Neural progenitor cell (in vitro differentiated cells): ENCODE data around the gene ALDOA. TPM values are rescaled to one million over a fixed set of nuclear protein-coding genes. Genes with fewer than 3 reads are reported as not detected.

ENCODE experiments used
- DNase-seq: peaks from one replicate; pipeline ENCODE4 v3.0.0-alpha.2; 2016; ENCODE audit warnings: low spot score
- H2AFZ ChIP-seq: fragments of 200-600 bp; sonication (generic); replicated peaks from 2 replicates; pipeline ENCODE4 v1.6.1; 2016; ENCODE audit warnings: antibody characterized with exemption
- H3F3A ChIP-seq: fragments of 200-600 bp; sonication (generic); 2 replicates; pipeline ENCODE4 v1.6.1; 2016; ENCODE audit warnings: antibody characterized with exemption, low read depth
- H3K27ac ChIP-seq: fragments of 200-600 bp; sonication (generic); 2 replicates; pipeline ENCODE4 v1.5.1; 2016; ENCODE audit warnings: mild to moderate bottlenecking
- H3K27me3 ChIP-seq: fragments of 200-600 bp; sonication (generic); 2 replicates; pipeline ENCODE4 v1.6.1; 2016; ENCODE audit warnings: mild to moderate bottlenecking, moderate library complexity
- H3K36me3 ChIP-seq: fragments of 200-600 bp; sonication (generic); 2 replicates; pipeline ENCODE4 v1.5.1; 2016
- H3K4me1 ChIP-seq: fragments of 200-600 bp; sonication (generic); 2 replicates; pipeline ENCODE4 v1.6.1; 2016; ENCODE audit warnings: mixed run types
- H3K4me2 ChIP-seq: fragments of 200-600 bp; sonication (generic); 2 replicates; pipeline ENCODE4 v1.6.1; 2016
- H3K4me3 ChIP-seq: fragments of 200-600 bp; sonication (generic); 2 replicates; pipeline ENCODE4 v1.5.1; 2016
- H3K79me2 ChIP-seq: fragments of 200-600 bp; sonication (generic); 2 replicates; pipeline ENCODE4 v1.6.1; 2016; ENCODE audit warnings: low read depth
- H3K9ac ChIP-seq: fragments of 200-600 bp; sonication (generic); 2 replicates; pipeline ENCODE4 v1.6.1; 2016
- H3K9me3 ChIP-seq: fragments of 200-600 bp; sonication (generic); 2 replicates; pipeline ENCODE4 v1.5.1; 2016; ENCODE audit warnings: low read depth
- H4K20me1 ChIP-seq: fragments of 200-600 bp; sonication (generic); 2 replicates; pipeline ENCODE4 v1.6.1; 2016; ENCODE audit warnings: low read depth
- H3K27ac Mint-ChIP-seq: 3 replicates; pipeline ENCODE4 v1.8.0; 2021; ENCODE audit warnings: mixed read lengths
- H3K27me3 Mint-ChIP-seq: 2 replicates; pipeline ENCODE4 v1.8.0; 2022; ENCODE audit warnings: low read depth, mild to moderate bottlenecking, inconsistent platforms, moderate library complexity, mixed read lengths; ENCODE audit not compliant: insufficient read depth
- H3K36me3 Mint-ChIP-seq: 3 replicates; pipeline ENCODE4 v1.8.0; 2021; ENCODE audit warnings: mixed read lengths
- H3K4me1 Mint-ChIP-seq: 3 replicates; pipeline ENCODE4 v1.8.0; 2021; ENCODE audit warnings: mixed read lengths
- H3K4me3 Mint-ChIP-seq: 3 replicates; pipeline ENCODE4 v1.8.0; 2021; ENCODE audit warnings: mild to moderate bottlenecking, moderate library complexity, mixed read lengths
- H3K9me3 Mint-ChIP-seq: 3 replicates; pipeline ENCODE4 v1.8.0; 2020; ENCODE audit warnings: mixed read lengths
- CTCF ChIP-seq: fragments of 200-600 bp; sonication (generic); IDR thresholded peaks from 2 replicates; pipeline ENCODE4 v1.5.1; 2017; ENCODE audit warnings: antibody characterized with exemption, mild to moderate bottlenecking
- EZH2 ChIP-seq: fragments of 200-600 bp; sonication (generic); IDR thresholded peaks from 2 replicates; pipeline ENCODE4 v1.6.1; 2017; ENCODE audit warnings: antibody characterized with exemption, mild to moderate bottlenecking, moderate library complexity
- EZH2phosphoT487 ChIP-seq: fragments of 200-600 bp; sonication (generic); IDR thresholded peaks from 2 replicates; pipeline ENCODE4 v1.6.1; 2017; ENCODE audit warnings: antibody characterized with exemption
- total RNA-seq: library from RNA; depleted of rRNA; stranded (reverse); fragments of >200 nt; gene quantifications from 2 replicates; pipeline ENCODE4 v1.2.3, GENCODE V29; 2015; ENCODE audit warnings: low replicate concordance

The ALDOA gene
- total RNA-seq, 1 donor from 2014 or later = 469 TPM

- Histone ChIP-seq H3K4me3 (peak overlapping the region; percentile 87), H3K4me1 (peaks cover 21% of the 10 kb centered on the region), H3K27ac (no peak overlapping the region), H3K36me3 (no peaks in the 10 kb centered on the region), H3K4me2 (peak overlapping the region; percentile 100), H4K20me1 (peaks cover 37% of the 10 kb centered on the region), H3K9ac (no peak overlapping the region), H2AFZ (no peak overlapping the region), H3K79me2 (no peaks in the 10 kb centered on the region), H3K27me3 (peaks cover 29% of the 10 kb centered on the region), H3K9me3 (no peaks in the 10 kb centered on the region), H3F3A (peaks cover 18% of the 10 kb centered on the region)
- Mint-ChIP-seq H3K27me3 (peaks cover 12% of the 10 kb centered on the region), H3K9me3 (no peaks in the 10 kb centered on the region), H3K27ac (no peak overlapping the region), H3K4me1 (peaks cover 37% of the 10 kb centered on the region), H3K4me3 (peak overlapping the region; percentile 87), H3K36me3 (no peaks in the 10 kb centered on the region)
- TF ChIP-seq EZH2phosphoT487 (no peak), EZH2 (no peak), CTCF (no peak)
- peak; percentile 46 for DNase-seq
These were observed 35.4 kb upstream of the ALDOA start for GRCh38 chr16:30030011-30030685.

GRCh38 chr16:30030841-30031413, 34.6 kb upstream of the ALDOA start, which contains the start of gene TLCD3B:
TLCD3B (minus strand) TSS chr16:30031271; CDS start chr16:30030527, 744 bp downstream.
- H3K4me3 Mint-ChIP-seq = peak within 1 kb of the TSS; percentile 87
- no peak within 1 kb of the TSS for H3K27ac Mint-ChIP-seq
- H3K27ac ChIP-seq = no peak within 1 kb of the TSS
- peaks cover 36% of the 10 kb centered on the region for H3K27me3 ChIP-seq
- H2AFZ ChIP-seq = peak within 1 kb of the TSS; percentile 63
- H3K79me2 ChIP-seq = no peaks in the 10 kb centered on the region
- peaks cover 15% of the 10 kb centered on the region for H3K27me3 Mint-ChIP-seq
- H3K4me1 ChIP-seq = peaks cover 21% of the 10 kb centered on the region
- peak; percentile 85 for DNase-seq
- TF ChIP-seq EZH2 (no peak), CTCF (no peak), EZH2phosphoT487 (no peak)
- no peaks in the 10 kb centered on the region for H3K36me3 ChIP-seq
- no peaks in the 10 kb centered on the region for H3K9me3 ChIP-seq
- peaks cover 37% of the 10 kb centered on the region for H3K4me1 Mint-ChIP-seq
- no peaks in the 10 kb centered on the region for H3K36me3 Mint-ChIP-seq
- H3K4me2 ChIP-seq = peak within 1 kb of the TSS; percentile 100
- peak within 1 kb of the TSS; percentile 87 for H3K4me3 ChIP-seq
- H4K20me1 ChIP-seq = peaks cover 37% of the 10 kb centered on the region
- peaks cover 18% of the 10 kb centered on the region for H3F3A ChIP-seq
- H3K9ac ChIP-seq = no peak within 1 kb of the TSS
- H3K9me3 Mint-ChIP-seq = no peaks in the 10 kb centered on the region

- peak overlapping the region; percentile 87 for H3K4me3 ChIP-seq
- no peak overlapping the region for H3K27ac ChIP-seq
- H3K4me2 ChIP-seq = peak overlapping the region; percentile 100
- Mint-ChIP-seq H3K27me3 (peaks cover 17% of the 10 kb centered on the region), H3K4me1 (peaks cover 37% of the 10 kb centered on the region), H3K9me3 (peaks cover 2% of the 10 kb centered on the region), H3K27ac (no peak overlapping the region), H3K36me3 (no peaks in the 10 kb centered on the region), H3K4me3 (peak overlapping the region; percentile 86)
- H2AFZ ChIP-seq = peak overlapping the region; percentile 63
- DNase-seq = no peak
- H4K20me1 ChIP-seq = peaks cover 37% of the 10 kb centered on the region
- H3K79me2 ChIP-seq = no peaks in the 10 kb centered on the region
- H3K27me3 ChIP-seq = peaks cover 42% of the 10 kb centered on the region
- H3F3A ChIP-seq = peaks cover 18% of the 10 kb centered on the region
- peaks cover 21% of the 10 kb centered on the region for H3K4me1 ChIP-seq
- H3K36me3 ChIP-seq = no peaks in the 10 kb centered on the region
- no peak overlapping the region for H3K9ac ChIP-seq
- TF ChIP-seq CTCF (no peak), EZH2 (no peak), EZH2phosphoT487 (no peak)
- no peaks in the 10 kb centered on the region for H3K9me3 ChIP-seq
These were observed 34.1 kb upstream of the ALDOA start for GRCh38 chr16:30031477-30031918.
